GM18909 (cell line): ENCODE results near the gene DISP2.

Experiments
- ATAC-seq: cut with Tn5 transposase; IDR thresholded peaks from one replicate; pipeline ENCODE4 v1.9.1; 2021; ENCODE audit warnings: mild to moderate bottlenecking; ENCODE audit not compliant: unreplicated experiment, poor library complexity

The DISP2 gene

GRCh38 chr15:40357723-40358470 lies at the start of gene DISP2:
Gene DISP2, plus strand, starts transcription at chr15:40358219. Its CDS starts 103 bp downstream, at chr15:40358322.
- peak; percentile 78 for ATAC-seq

GRCh38 chr15:40309344-40309862 lies 48.6 kb upstream of the DISP2 start:
- ATAC-seq: no peak

GRCh38 chr15:40310001-40310959 lies 47.7 kb upstream of the DISP2 start:
- no peak for ATAC-seq

GRCh38 chr15:40310993-40311392 lies 47.0 kb upstream of the DISP2 start:
- ATAC-seq: no peak

- no peak for ATAC-seq
Measured at GRCh38 chr15:40312370-40313158, 45.5 kb upstream of the DISP2 start.

GRCh38 chr15:40313531-40314398 lies 44.3 kb upstream of the DISP2 start:
- ATAC-seq: no peak

GRCh38 chr15:40314723-40315276 lies 43.2 kb upstream of the DISP2 start:
- no peak for ATAC-seq

GRCh38 chr15:40316931-40317330 lies 41.1 kb upstream of the DISP2 start:
- no peak for ATAC-seq

GRCh38 chr15:40317580-40317979 lies 40.4 kb upstream of the DISP2 start:
- ATAC-seq: no peak

GRCh38 chr15:40320409-40320808 lies 37.6 kb upstream of the DISP2 start:
- ATAC-seq: no peak

GRCh38 chr15:40320931-40321371 lies 37.1 kb upstream of the DISP2 start:
- no peak for ATAC-seq

- ATAC-seq: no peak
Measured at GRCh38 chr15:40322531-40323238, 35.3 kb upstream of the DISP2 start.

- peak; percentile 89 for ATAC-seq
Measured at GRCh38 chr15:40323239-40323952, 34.6 kb upstream of the DISP2 start, which contains the start of gene INAFM2. Gene INAFM2, plus strand, starts transcription at chr15:40323692. Its CDS starts 364 bp downstream, at chr15:40324056.

GRCh38 chr15:40323953-40324937 lies 33.8 kb upstream of the DISP2 start:
- peak; percentile 9 for ATAC-seq

- ATAC-seq: no peak
Measured at GRCh38 chr15:40325188-40325587, 32.8 kb upstream of the DISP2 start.

GRCh38 chr15:40325700-40326099 lies 32.3 kb upstream of the DISP2 start:
- no peak for ATAC-seq
